PC-9 (cell line): ENCODE measurements around the gene ERC2.

Source experiments
- EZH2 ChIP-seq: fragments of 200-600 bp; sonication (generic); IDR thresholded peaks from 2 replicates; pipeline ENCODE4 v1.8.0; 2017; ENCODE audit warnings: antibody characterized with exemption, low read depth
- TF ChIP-seq, protein P1 (sequence below): fragments of 200-600 bp; sonication (generic); conservative IDR thresholded peaks from 2 replicates; pipeline ENCODE4 v1.6.1; 2017; ENCODE audit warnings: mixed run types, antibody characterized with exemption, mild to moderate bottlenecking, moderate library complexity

DNA sequence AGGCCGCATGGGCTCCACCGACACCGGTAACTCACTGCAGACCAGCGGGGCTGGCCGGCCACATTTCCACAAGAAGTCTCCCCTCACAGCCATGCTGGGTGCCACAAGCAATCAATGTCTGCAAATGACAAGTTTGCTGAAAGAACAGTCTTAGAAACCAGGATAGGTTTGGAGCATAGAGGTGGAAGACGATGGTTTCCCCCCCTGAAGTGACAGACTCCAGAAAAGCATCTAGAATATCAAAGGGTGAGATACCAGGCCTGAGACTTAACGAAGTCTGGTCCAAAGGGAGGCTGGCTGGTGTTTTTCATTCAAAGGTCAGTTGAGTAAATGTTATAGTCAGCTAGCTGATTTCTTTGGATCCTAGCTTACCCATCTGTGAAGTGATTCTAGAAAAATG is 931.1 kb downstream of the ERC2 start:
- TF ChIP-seq, protein P1, sequence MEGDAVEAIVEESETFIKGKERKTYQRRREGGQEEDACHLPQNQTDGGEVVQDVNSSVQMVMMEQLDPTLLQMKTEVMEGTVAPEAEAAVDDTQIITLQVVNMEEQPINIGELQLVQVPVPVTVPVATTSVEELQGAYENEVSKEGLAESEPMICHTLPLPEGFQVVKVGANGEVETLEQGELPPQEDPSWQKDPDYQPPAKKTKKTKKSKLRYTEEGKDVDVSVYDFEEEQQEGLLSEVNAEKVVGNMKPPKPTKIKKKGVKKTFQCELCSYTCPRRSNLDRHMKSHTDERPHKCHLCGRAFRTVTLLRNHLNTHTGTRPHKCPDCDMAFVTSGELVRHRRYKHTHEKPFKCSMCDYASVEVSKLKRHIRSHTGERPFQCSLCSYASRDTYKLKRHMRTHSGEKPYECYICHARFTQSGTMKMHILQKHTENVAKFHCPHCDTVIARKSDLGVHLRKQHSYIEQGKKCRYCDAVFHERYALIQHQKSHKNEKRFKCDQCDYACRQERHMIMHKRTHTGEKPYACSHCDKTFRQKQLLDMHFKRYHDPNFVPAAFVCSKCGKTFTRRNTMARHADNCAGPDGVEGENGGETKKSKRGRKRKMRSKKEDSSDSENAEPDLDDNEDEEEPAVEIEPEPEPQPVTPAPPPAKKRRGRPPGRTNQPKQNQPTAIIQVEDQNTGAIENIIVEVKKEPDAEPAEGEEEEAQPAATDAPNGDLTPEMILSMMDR: no peak
- no peak for TF ChIP-seq EZH2
